Measurements from ENCODE around the gene RAP1GDS1.

DNA sequence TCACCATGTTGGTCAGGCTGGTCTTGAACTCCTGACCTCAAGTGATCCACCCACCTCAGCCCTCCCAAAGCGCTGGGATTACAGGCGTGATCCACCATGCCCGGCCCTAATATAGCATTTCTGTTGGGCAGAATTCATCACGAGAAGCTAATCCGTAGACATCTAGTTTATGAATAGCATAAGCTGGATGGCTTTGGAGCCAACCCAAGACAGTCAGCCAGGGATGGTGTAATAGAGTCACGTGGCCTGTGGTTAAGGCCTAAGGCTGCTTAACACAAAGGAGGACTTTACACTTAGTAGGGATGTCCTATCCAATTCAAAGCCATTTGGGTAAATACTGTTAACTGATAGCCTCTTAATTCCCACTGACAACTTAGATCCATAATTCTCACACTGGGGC, 173.6 kb downstream of the RAP1GDS1 start:
- TF ChIP-seq, protein P1, sequence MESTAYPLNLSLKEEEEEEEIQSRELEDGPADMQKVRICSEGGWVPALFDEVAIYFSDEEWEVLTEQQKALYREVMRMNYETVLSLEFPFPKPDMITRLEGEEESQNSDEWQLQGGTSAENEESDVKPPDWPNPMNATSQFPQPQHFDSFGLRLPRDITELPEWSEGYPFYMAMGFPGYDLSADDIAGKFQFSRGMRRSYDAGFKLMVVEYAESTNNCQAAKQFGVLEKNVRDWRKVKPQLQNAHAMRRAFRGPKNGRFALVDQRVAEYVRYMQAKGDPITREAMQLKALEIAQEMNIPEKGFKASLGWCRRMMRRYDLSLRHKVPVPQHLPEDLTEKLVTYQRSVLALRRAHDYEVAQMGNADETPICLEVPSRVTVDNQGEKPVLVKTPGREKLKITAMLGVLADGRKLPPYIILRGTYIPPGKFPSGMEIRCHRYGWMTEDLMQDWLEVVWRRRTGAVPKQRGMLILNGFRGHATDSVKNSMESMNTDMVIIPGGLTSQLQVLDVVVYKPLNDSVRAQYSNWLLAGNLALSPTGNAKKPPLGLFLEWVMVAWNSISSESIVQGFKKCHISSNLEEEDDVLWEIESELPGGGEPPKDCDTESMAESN (CRISPR knock-in tag; conservative IDR thresholded peaks at IDR 0.05): no peak
- TF ChIP-seq CEBPG (CRISPR knock-in tag; IDR thresholded peaks at IDR 0.05): no peak
- no peak for TF ChIP-seq ZNF737 (CRISPR knock-in tag; IDR thresholded peaks at IDR 0.05; ENCODE audit: borderline replicate concordance)
- TF ChIP-seq, protein P2, sequence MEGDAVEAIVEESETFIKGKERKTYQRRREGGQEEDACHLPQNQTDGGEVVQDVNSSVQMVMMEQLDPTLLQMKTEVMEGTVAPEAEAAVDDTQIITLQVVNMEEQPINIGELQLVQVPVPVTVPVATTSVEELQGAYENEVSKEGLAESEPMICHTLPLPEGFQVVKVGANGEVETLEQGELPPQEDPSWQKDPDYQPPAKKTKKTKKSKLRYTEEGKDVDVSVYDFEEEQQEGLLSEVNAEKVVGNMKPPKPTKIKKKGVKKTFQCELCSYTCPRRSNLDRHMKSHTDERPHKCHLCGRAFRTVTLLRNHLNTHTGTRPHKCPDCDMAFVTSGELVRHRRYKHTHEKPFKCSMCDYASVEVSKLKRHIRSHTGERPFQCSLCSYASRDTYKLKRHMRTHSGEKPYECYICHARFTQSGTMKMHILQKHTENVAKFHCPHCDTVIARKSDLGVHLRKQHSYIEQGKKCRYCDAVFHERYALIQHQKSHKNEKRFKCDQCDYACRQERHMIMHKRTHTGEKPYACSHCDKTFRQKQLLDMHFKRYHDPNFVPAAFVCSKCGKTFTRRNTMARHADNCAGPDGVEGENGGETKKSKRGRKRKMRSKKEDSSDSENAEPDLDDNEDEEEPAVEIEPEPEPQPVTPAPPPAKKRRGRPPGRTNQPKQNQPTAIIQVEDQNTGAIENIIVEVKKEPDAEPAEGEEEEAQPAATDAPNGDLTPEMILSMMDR (CRISPR knock-in tag; IDR thresholded peaks at IDR 0.05): no peak
- TF ChIP-seq NFYB (CRISPR knock-in tag; IDR thresholded peaks at IDR 0.05): no peak
- no peak for TF ChIP-seq EZH2 (conservative IDR thresholded peaks at IDR 0.05; ENCODE audit: low read depth, low read length)
- TF ChIP-seq, protein P3, sequence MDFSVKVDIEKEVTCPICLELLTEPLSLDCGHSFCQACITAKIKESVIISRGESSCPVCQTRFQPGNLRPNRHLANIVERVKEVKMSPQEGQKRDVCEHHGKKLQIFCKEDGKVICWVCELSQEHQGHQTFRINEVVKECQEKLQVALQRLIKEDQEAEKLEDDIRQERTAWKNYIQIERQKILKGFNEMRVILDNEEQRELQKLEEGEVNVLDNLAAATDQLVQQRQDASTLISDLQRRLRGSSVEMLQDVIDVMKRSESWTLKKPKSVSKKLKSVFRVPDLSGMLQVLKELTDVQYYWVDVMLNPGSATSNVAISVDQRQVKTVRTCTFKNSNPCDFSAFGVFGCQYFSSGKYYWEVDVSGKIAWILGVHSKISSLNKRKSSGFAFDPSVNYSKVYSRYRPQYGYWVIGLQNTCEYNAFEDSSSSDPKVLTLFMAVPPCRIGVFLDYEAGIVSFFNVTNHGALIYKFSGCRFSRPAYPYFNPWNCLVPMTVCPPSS (IDR thresholded peaks at IDR 0.05): no peak
- no peak for TF ChIP-seq ZNF274 (CRISPR knock-in tag; IDR thresholded peaks at IDR 0.05)
- no peak for TF ChIP-seq RNF2 (conservative IDR thresholded peaks at IDR 0.05; ENCODE audit: low read depth)
- TF ChIP-seq, protein P4, sequence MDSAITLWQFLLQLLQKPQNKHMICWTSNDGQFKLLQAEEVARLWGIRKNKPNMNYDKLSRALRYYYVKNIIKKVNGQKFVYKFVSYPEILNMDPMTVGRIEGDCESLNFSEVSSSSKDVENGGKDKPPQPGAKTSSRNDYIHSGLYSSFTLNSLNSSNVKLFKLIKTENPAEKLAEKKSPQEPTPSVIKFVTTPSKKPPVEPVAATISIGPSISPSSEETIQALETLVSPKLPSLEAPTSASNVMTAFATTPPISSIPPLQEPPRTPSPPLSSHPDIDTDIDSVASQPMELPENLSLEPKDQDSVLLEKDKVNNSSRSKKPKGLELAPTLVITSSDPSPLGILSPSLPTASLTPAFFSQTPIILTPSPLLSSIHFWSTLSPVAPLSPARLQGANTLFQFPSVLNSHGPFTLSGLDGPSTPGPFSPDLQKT (CRISPR knock-in tag; IDR thresholded peaks at IDR 0.05; ENCODE audit: borderline replicate concordance): no peak
- TF ChIP-seq, protein P5, sequence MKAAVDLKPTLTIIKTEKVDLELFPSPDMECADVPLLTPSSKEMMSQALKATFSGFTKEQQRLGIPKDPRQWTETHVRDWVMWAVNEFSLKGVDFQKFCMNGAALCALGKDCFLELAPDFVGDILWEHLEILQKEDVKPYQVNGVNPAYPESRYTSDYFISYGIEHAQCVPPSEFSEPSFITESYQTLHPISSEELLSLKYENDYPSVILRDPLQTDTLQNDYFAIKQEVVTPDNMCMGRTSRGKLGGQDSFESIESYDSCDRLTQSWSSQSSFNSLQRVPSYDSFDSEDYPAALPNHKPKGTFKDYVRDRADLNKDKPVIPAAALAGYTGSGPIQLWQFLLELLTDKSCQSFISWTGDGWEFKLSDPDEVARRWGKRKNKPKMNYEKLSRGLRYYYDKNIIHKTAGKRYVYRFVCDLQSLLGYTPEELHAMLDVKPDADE (CRISPR knock-in tag; IDR thresholded peaks at IDR 0.05): no peak
- TF ChIP-seq, protein P6, sequence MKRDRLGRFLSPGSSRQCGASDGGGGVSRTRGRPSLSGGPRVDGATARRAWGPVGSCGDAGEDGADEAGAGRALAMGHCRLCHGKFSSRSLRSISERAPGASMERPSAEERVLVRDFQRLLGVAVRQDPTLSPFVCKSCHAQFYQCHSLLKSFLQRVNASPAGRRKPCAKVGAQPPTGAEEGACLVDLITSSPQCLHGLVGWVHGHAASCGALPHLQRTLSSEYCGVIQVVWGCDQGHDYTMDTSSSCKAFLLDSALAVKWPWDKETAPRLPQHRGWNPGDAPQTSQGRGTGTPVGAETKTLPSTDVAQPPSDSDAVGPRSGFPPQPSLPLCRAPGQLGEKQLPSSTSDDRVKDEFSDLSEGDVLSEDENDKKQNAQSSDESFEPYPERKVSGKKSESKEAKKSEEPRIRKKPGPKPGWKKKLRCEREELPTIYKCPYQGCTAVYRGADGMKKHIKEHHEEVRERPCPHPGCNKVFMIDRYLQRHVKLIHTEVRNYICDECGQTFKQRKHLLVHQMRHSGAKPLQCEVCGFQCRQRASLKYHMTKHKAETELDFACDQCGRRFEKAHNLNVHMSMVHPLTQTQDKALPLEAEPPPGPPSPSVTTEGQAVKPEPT (CRISPR knock-in tag; IDR thresholded peaks at IDR 0.05; ENCODE audit: low read depth): no peak
- no peak for TF ChIP-seq PAX8 (CRISPR knock-in tag; IDR thresholded peaks at IDR 0.05; ENCODE audit: borderline replicate concordance)

Measured in HepG2 (cell line).